HAP-1 (cell line): ENCODE measurements around the gene OR4F3.
"Not testable (repeated sequence)": the region's sequence is repeated elsewhere in the genome, so short reads cannot be mapped to it uniquely, and the experiment has no call there.

Experiments used
- DNase-seq, 2 experiments: peaks; one replicate each; pipeline ENCODE4 v3.0.0-alpha.2; 2016 to 2020; ENCODE audit warnings: low spot score in 2 of 2
- H3K27me3 ChIP-seq: fragments of 250-450 bp; sonication (Bioruptor Pico); 2 replicates; pipeline ENCODE4 v1.5.1; 2020; ENCODE audit warnings: low read depth, mild to moderate bottlenecking, moderate library complexity
- H3K36me3 ChIP-seq: fragments of 250-450 bp; sonication (Bioruptor Pico); replicated peaks from 2 replicates; pipeline ENCODE4 v1.5.1; 2020; ENCODE audit warnings: mild to moderate bottlenecking
- H3K4me1 ChIP-seq: fragments of 250-450 bp; sonication (Bioruptor Pico); 2 replicates; pipeline ENCODE4 v1.5.1; 2020; ENCODE audit warnings: mild to moderate bottlenecking
- H3K4me3 ChIP-seq: fragments of 250-450 bp; sonication (Bioruptor Pico); 2 replicates; pipeline ENCODE4 v1.5.1; 2020; ENCODE audit warnings: mild to moderate bottlenecking, moderate library complexity
- H3K9me3 ChIP-seq: fragments of 250-450 bp; sonication (Bioruptor Pico); 2 replicates; pipeline ENCODE4 v1.5.1; 2020; ENCODE audit warnings: mild to moderate bottlenecking, moderate library complexity
- in situ Hi-C: fragments of 300-500 bp; cut with MboI; formaldehyde crosslinking; loops from 3 replicates; pipeline ENCODE4 v1.14.3; 2020; ENCODE audit warnings: low sequenced_read_pairs, inconsistent platforms, mixed read lengths

Gene OR4F3

GRCh38 chr5:181366968-181367367 is at the start of gene OR4F3:
Gene OR4F3 (plus strand): TSS chr5:181367268.
- H3K9me3 ChIP-seq, H3K4me1 ChIP-seq, H3K36me3 ChIP-seq, in situ Hi-C loops, H3K4me3 ChIP-seq, DNase-seq, H3K27me3 ChIP-seq: not testable (repeated sequence)
